MM.1S (cell line): Measurements from ENCODE around the gene BCAS3.

Experiments
- EZH2phosphoT487 ChIP-seq: fragments of 300-600 bp; sonication (generic); IDR thresholded peaks from 2 replicates; pipeline ENCODE4 v1.6.1; 2018; ENCODE audit warnings: antibody characterized with exemption, low read length
- TF ChIP-seq, protein P1 (sequence below): fragments of 300-600 bp; sonication (generic); IDR thresholded peaks from 2 replicates; pipeline ENCODE4 v1.5.1; 2016; ENCODE audit warnings: antibody characterized with exemption, low read length, mixed read lengths

DNA sequence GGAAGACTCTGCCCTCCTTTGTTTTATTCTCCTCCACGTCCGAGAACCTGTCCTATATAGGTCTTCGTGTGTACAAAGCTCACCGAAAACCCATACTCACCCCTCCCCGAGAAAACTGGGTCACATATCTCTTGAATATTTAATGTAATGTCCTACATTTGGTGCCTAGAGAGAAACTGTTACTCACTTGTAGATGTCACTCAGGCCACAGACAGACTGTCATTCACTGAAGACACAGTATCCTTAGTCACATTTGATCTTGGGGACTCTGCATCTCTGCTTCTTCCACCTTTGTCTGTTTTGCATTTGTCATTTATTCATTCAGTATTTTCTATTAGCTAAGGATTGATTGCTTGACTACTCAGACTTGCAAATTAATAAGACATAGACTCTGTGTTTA lies 590.2 kb downstream of the BCAS3 start:
- TF ChIP-seq, protein P1, sequence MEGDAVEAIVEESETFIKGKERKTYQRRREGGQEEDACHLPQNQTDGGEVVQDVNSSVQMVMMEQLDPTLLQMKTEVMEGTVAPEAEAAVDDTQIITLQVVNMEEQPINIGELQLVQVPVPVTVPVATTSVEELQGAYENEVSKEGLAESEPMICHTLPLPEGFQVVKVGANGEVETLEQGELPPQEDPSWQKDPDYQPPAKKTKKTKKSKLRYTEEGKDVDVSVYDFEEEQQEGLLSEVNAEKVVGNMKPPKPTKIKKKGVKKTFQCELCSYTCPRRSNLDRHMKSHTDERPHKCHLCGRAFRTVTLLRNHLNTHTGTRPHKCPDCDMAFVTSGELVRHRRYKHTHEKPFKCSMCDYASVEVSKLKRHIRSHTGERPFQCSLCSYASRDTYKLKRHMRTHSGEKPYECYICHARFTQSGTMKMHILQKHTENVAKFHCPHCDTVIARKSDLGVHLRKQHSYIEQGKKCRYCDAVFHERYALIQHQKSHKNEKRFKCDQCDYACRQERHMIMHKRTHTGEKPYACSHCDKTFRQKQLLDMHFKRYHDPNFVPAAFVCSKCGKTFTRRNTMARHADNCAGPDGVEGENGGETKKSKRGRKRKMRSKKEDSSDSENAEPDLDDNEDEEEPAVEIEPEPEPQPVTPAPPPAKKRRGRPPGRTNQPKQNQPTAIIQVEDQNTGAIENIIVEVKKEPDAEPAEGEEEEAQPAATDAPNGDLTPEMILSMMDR: no peak
- TF ChIP-seq EZH2phosphoT487: no peak
